HCT116 (cell line): Measurements from ENCODE around the gene CLN5.

ENCODE experiments used
- CBX3 ChIP-seq: IDR thresholded peaks from 2 replicates; pipeline ENCODE4 v1.6.1; 2012; ENCODE audit warnings: low read depth
- CEBPB ChIP-seq: IDR thresholded peaks from 2 replicates; pipeline ENCODE4 v1.6.1; 2012; ENCODE audit warnings: low read depth
- CTCF ChIP-seq, 3 experiments: fragments of 200-600 bp in 1 of 3; sonication (generic) in 1 of 3; IDR thresholded peaks in 2 of 3; conservative IDR thresholded peaks in 1 of 3; 2 replicates each; pipeline ENCODE4 v1.5.1; 2012 to 2017; ENCODE audit warnings: low read depth in 2 of 3, low read length in 2 of 3, antibody characterized with exemption in 1 of 3, borderline replicate concordance in 1 of 3, control low read depth in 1 of 3, mild to moderate bottlenecking in 1 of 3, mixed read lengths in 1 of 3, mixed run types in 1 of 3, moderate library complexity in 1 of 3; ENCODE audit not compliant: insufficient read depth in 1 of 3
- MAX ChIP-seq: IDR thresholded peaks from 2 replicates; pipeline ENCODE4 v1.6.1; 2012
- POLR2A ChIP-seq: IDR thresholded peaks from 2 replicates; pipeline ENCODE4 v1.7.0; 2011; ENCODE audit warnings: borderline replicate concordance; ENCODE audit not compliant: insufficient read depth, insufficient read length; ENCODE audit errors: extremely low read depth
- POLR2AphosphoS5 ChIP-seq: IDR thresholded peaks from 2 replicates; pipeline ENCODE4 v1.6.1; 2011; ENCODE audit warnings: mild to moderate bottlenecking, low read depth, low read length, moderate library complexity
- REST ChIP-seq: IDR thresholded peaks from 2 replicates; pipeline ENCODE4 v1.6.1; 2012; ENCODE audit warnings: low read depth
- SRF ChIP-seq: IDR thresholded peaks from 2 replicates; pipeline ENCODE4 v1.6.1; 2012; ENCODE audit warnings: low read depth
- ZFX ChIP-seq: fragments of 450-650 bp; IDR thresholded peaks from 2 replicates; pipeline ENCODE4 v1.6.1; 2017
- ZNF274 ChIP-seq: fragments of 200-500 bp; sonication (Bioruptor generic); IDR thresholded peaks from 2 replicates; pipeline ENCODE4 v1.6.1; 2014; ENCODE audit warnings: mild to moderate bottlenecking, low read depth, low read length, inconsistent platforms

- TF ChIP-seq CTCF (IDR thresholded peaks at IDR 0.05 in 2 of 3, conservative IDR thresholded peaks at IDR 0.05 in 1 of 3; ENCODE audit: borderline replicate concordance in 1 of 3, insufficient read depth in 1 of 3, low read depth in 2 of 3, low read length in 2 of 3) (no peak), CBX3 (no peak), ZNF274 (no peak), CEBPB (no peak), ZFX (no peak), REST (no peak), POLR2A (no peak), POLR2AphosphoS5 (no peak), SRF (no peak), MAX (no peak)
Measured at GRCh38 chr13:76983676-76984075, 8.2 kb upstream of the CLN5 start.
